SU-DHL-6 (cell line): ENCODE data around the gene MDM4.

Experiments
- H2AFZ ChIP-seq: fragments of 200-600 bp; sonication (generic); 2 replicates; pipeline ENCODE4 v1.6.1; 2014; ENCODE audit warnings: low read depth, mild to moderate bottlenecking, moderate library complexity, mixed read lengths, antibody characterized with exemption, low read length; ENCODE audit not compliant: severe bottlenecking
- H3F3A ChIP-seq: fragments of 200-600 bp; shearing (Covaris generic); 2 replicates; pipeline ENCODE4 v1.6.0; 2016; ENCODE audit warnings: antibody characterized with exemption, mild to moderate bottlenecking; ENCODE audit not compliant: insufficient read depth
- H3K27ac ChIP-seq: fragments of 200-600 bp; sonication (generic); 2 replicates; pipeline ENCODE4 v1.5.1; 2016; ENCODE audit warnings: low read depth, mild to moderate bottlenecking, low read length, moderate library complexity, mixed read lengths
- H3K27me3 ChIP-seq: fragments of 200-600 bp; sonication (generic), shearing (Covaris generic); 2 replicates; pipeline ENCODE4 v1.6.0; 2014; ENCODE audit warnings: mild to moderate bottlenecking, low read length
- H3K36me3 ChIP-seq: fragments of 200-600 bp; sonication (generic); 2 replicates; pipeline ENCODE4 v1.6.1; 2014; ENCODE audit warnings: mild to moderate bottlenecking, low read length, mixed read lengths
- H3K4me2 ChIP-seq: fragments of 300-600, 200-600 bp; shearing (Covaris generic), sonication (generic); 2 replicates; pipeline ENCODE4 v1.6.0; 2014; ENCODE audit warnings: low read length, low read depth, mild to moderate bottlenecking; ENCODE audit not compliant: poor library complexity, severe bottlenecking
- H3K4me3 ChIP-seq: fragments of 200-600 bp; sonication (generic); 2 replicates; pipeline ENCODE4 v1.5.1; 2014; ENCODE audit warnings: antibody characterized with exemption, low read length, mild to moderate bottlenecking, mixed read lengths; ENCODE audit not compliant: insufficient read depth, poor library complexity, severe bottlenecking
- H3K79me2 ChIP-seq: fragments of 200-600 bp; sonication (generic); 2 replicates; pipeline ENCODE4 v1.6.1; 2014; ENCODE audit warnings: mild to moderate bottlenecking, low read length, moderate library complexity; ENCODE audit not compliant: insufficient read depth
- H3K9ac ChIP-seq: fragments of 200-600 bp; sonication (generic); 2 replicates; pipeline ENCODE4 v1.7.0; 2014; ENCODE audit warnings: mild to moderate bottlenecking, low read length
- H3K9me2 ChIP-seq: fragments of 200-600 bp; sonication (generic); replicated peaks from 2 replicates; pipeline ENCODE4 v1.6.1; 2014; ENCODE audit warnings: low read length; ENCODE audit not compliant: insufficient read depth
- H3K9me3 ChIP-seq: fragments of 200-600 bp; sonication (generic); 2 replicates; pipeline ENCODE4 v1.6.1; 2014; ENCODE audit warnings: low read length, mixed read lengths; ENCODE audit not compliant: insufficient read depth
- H4K20me1 ChIP-seq: fragments of 200-600 bp; sonication (generic); 2 replicates; pipeline ENCODE4 v1.6.1; 2014; ENCODE audit warnings: low read depth, mild to moderate bottlenecking, antibody characterized with exemption, low read length, moderate library complexity, mixed read lengths
- EZH2phosphoT487 ChIP-seq: fragments of 200-600 bp; sonication (generic), shearing (Covaris generic); conservative IDR thresholded peaks from 2 replicates; pipeline ENCODE4 v1.6.1; 2018; ENCODE audit warnings: mild to moderate bottlenecking, antibody characterized with exemption, low read length, moderate library complexity, mixed read lengths
- TF ChIP-seq, protein P1 (sequence below): fragments of 200-600 bp; sonication (generic); IDR thresholded peaks from one replicate; pipeline ENCODE4 v1.5.1; 2017; ENCODE audit warnings: antibody characterized with exemption, mild to moderate bottlenecking, low read length, moderate library complexity; ENCODE audit not compliant: insufficient read depth, poor library complexity, severe bottlenecking

The MDM4 gene

GRCh38 chr1:204495078-204495753 lies 21.0 kb upstream of the MDM4 start:
- Histone ChIP-seq H3F3A (peaks cover 4% of the 10 kb centered on the region), H3K79me2 (no peaks in the 10 kb centered on the region), H2AFZ (peak overlapping the region; percentile 71), H4K20me1 (no peaks in the 10 kb centered on the region), H3K9me3 (no peaks in the 10 kb centered on the region), H3K36me3 (no peaks in the 10 kb centered on the region), H3K27me3 (no peaks in the 10 kb centered on the region), H3K4me2 (peak overlapping the region; percentile 63), H3K9me2 (no peaks in the 10 kb centered on the region), H3K9ac (peak overlapping the region; percentile 48; the same call in 1 of the 2 replicates), H3K4me3 (peak overlapping the region; percentile 50), H3K27ac (no peak overlapping the region)
- TF ChIP-seq EZH2phosphoT487 = no peak
- TF ChIP-seq, protein P1, sequence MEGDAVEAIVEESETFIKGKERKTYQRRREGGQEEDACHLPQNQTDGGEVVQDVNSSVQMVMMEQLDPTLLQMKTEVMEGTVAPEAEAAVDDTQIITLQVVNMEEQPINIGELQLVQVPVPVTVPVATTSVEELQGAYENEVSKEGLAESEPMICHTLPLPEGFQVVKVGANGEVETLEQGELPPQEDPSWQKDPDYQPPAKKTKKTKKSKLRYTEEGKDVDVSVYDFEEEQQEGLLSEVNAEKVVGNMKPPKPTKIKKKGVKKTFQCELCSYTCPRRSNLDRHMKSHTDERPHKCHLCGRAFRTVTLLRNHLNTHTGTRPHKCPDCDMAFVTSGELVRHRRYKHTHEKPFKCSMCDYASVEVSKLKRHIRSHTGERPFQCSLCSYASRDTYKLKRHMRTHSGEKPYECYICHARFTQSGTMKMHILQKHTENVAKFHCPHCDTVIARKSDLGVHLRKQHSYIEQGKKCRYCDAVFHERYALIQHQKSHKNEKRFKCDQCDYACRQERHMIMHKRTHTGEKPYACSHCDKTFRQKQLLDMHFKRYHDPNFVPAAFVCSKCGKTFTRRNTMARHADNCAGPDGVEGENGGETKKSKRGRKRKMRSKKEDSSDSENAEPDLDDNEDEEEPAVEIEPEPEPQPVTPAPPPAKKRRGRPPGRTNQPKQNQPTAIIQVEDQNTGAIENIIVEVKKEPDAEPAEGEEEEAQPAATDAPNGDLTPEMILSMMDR = no peak

- Histone ChIP-seq H3K4me2 (no peak overlapping the region), H3K79me2 (no peaks in the 10 kb centered on the region), H3K36me3 (no peaks in the 10 kb centered on the region), H3K27ac (no peak overlapping the region), H3K27me3 (no peaks in the 10 kb centered on the region), H3K9ac (no peak overlapping the region), H3K9me3 (no peaks in the 10 kb centered on the region), H3K4me3 (no peak overlapping the region), H3K9me2 (no peaks in the 10 kb centered on the region), H3F3A (peaks cover 4% of the 10 kb centered on the region), H4K20me1 (no peaks in the 10 kb centered on the region), H2AFZ (no peak overlapping the region)
- no peak for TF ChIP-seq EZH2phosphoT487
- TF ChIP-seq, protein P1 = no peak
These were observed 20.4 kb upstream of the MDM4 start for GRCh38 chr1:204495777-204496176.

- TF ChIP-seq, protein P1 = no peak
- TF ChIP-seq EZH2phosphoT487 = no peak
- Histone ChIP-seq H2AFZ (no peak overlapping the region), H3K4me2 (no peak overlapping the region)
These were observed 17.2 kb upstream of the MDM4 start for GRCh38 chr1:204498981-204499380.

More at GRCh38 chr1:204498981-204499380, 17.2 kb upstream of the MDM4 start:
- Histone ChIP-seq H3K9ac (no peak overlapping the region), H3K4me3 (no peak overlapping the region), H3K9me2 (no peaks in the 10 kb centered on the region), H3K36me3 (no peaks in the 10 kb centered on the region), H4K20me1 (no peaks in the 10 kb centered on the region), H3F3A (peaks cover 7% of the 10 kb centered on the region), H3K27ac (no peak overlapping the region), H3K9me3 (no peaks in the 10 kb centered on the region), H3K79me2 (no peaks in the 10 kb centered on the region), H3K27me3 (no peaks in the 10 kb centered on the region)
